HG02763 (cell line): ENCODE measurements around the gene COA6.
"Not testable (repeated sequence)": the region's sequence is repeated elsewhere in the genome, so short reads cannot be mapped to it uniquely, and the experiment has no call there.

Source experiments
- ATAC-seq: cut with Tn5 transposase; IDR thresholded peaks from one replicate; pipeline ENCODE4 v1.9.1; 2021; ENCODE audit warnings: mild to moderate bottlenecking, moderate library complexity; ENCODE audit not compliant: unreplicated experiment

Gene COA6

GRCh38 chr1:234369033-234369430, 4.2 kb upstream of the COA6 start:
- ATAC-seq = no peak

GRCh38 chr1:234369784-234370183, 3.5 kb upstream of the COA6 start:
- no peak for ATAC-seq

- no peak for ATAC-seq
These were observed 1.8 kb upstream of the COA6 start for GRCh38 chr1:234371414-234371813.

DNA sequence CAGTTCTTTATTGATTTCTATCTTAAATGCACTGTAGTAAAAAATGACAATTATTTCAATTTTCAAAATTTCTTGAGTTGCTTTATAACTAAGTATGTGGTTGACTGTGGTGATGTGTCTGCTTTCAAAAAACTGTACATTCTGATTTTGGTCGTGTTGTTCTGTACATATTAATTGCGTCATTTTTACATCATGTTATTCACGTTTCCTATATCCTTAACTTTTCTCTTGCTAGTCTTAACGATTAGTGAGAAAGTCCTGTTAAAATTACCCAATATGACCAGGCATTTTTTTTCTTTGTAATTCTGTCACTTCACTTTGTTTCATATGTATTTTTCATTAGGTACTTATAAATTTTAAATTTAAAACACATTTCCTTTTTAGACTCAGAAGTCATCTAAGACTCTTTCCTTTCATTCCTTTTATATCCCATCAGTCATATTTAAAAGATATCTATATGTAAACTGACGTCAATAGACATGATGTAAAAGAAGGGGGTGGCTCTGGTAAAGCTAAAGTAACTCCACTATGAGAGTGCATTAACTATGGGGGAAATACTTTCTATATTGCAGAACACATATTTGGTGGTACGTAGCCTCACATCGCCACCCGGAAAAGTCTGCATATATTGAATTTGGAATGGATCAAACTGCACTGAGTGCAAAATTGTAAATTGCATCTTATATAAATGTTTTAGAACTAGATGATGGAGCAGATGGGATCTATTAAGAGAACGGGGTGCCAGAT, 1.1 kb upstream of the COA6 start:
- no peak for ATAC-seq

DNA sequence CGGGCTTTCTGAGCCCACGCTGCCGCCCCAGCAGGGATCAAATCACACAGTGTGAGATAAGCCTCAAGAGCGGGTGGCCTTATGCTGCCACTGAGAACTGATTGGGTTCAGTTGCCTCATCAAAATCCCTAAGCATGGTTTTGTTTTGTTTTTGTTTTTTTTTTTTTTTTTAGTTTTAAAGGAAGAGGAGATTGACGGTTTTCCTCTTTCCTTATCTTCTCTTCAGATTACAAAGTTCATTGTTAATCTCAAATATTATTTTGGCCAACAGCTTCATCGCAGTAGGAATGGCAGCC, 651 bp downstream of the COA6 start:
- ATAC-seq = no peak

- no peak for ATAC-seq
These were observed 2.4 kb downstream of the COA6 start for GRCh38 chr1:234375672-234376071.

- not testable (repeated sequence) for ATAC-seq
These were observed 6.4 kb downstream of the COA6 start for GRCh38 chr1:234379591-234380109.

DNA sequence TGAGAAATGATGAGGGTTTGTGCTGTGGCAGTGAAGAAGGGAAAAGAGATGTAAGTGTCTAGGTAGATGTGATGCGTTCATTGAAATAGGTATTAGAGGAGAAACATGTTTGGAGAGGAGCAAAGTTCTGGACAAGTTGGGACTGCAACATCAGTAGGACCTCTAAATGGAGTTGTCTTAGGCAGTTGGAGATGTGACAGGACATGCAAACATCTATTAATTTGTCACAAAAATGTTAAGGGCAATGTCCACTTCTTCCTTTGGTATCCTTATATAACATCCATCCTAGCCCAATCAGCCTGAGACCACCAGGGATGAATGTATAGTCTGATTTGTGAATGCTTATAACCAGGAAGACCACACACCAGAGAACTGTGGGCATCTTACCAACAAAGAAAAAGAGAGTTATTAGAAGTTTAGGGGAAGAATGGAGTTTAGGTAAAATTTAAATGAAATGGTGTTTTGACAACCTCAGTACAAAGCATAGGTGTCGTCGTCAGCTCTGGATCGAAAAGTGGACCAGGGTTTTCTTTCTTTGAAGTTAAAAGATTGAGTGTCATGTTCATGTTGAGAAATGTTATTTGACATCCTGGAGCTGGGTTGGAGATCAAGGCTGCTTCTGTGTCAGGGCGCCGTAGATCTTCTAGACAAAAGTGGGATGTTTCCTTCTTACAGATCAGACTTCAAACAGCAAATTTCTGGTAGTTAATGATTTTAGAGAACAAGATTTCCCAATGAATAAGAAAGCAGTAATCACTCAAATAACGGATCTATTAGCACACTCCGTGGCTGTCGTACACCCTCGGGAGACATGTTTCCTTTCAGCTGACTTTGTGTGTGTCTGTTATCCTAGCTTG, 8.7 kb downstream of the COA6 start:
- ATAC-seq = no peak

GRCh38 chr1:234386122-234386521, 12.9 kb downstream of the COA6 start:
- ATAC-seq = no peak

- no peak for ATAC-seq
These were observed 14.8 kb downstream of the COA6 start for GRCh38 chr1:234388094-234388493.

GRCh38 chr1:234393190-234393589, 19.9 kb downstream of the COA6 start:
- no peak for ATAC-seq

- ATAC-seq = no peak
These were observed 22.0 kb downstream of the COA6 start for GRCh38 chr1:234395297-234395696.

- no peak for ATAC-seq
These were observed 22.8 kb downstream of the COA6 start for GRCh38 chr1:234396092-234396491.

- ATAC-seq = no peak
These were observed 23.6 kb downstream of the COA6 start for GRCh38 chr1:234396871-234397270.

DNA sequence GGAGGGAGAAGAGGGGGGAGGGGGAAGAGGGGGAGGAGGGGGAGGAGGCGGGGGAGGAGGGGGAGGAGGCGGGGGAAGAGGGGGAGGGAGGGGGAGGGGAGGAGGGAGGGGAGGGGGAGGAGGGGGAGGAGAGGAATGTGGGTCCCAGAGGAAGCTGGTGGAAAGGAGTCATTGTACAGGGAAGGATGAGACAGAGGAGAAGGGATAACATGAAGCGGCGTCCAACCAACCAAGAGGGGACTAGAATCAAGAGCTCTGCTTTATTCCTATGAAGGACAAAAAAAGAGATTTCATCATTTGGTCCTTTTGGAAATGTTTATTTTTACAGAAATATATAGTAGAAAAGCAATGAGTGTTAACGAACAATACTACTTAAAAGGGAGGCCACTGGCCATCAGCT, 24.5 kb downstream of the COA6 start:
- ATAC-seq = no peak

- peak; percentile 45 for ATAC-seq
These were observed 25.7 kb downstream of the COA6 start for GRCh38 chr1:234398849-234399381.

DNA sequence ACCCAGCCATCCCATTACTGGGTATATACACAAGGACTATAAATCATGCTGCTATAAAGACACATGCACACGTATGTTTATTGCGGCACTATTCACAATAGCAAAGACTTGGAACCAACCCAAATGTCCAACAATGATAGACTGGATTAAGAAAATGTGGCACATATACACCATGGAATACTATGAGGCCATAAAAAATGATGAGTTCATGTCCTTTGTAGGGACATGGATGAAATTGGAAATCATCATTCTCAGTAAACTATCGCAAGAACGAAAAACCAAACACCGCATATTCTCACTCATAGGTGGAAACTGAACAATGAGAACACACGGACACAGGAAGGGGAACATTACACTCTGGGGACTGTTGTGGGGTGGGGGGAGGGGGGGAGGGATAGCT, 26.3 kb downstream of the COA6 start:
- ATAC-seq = not testable (repeated sequence)

DNA sequence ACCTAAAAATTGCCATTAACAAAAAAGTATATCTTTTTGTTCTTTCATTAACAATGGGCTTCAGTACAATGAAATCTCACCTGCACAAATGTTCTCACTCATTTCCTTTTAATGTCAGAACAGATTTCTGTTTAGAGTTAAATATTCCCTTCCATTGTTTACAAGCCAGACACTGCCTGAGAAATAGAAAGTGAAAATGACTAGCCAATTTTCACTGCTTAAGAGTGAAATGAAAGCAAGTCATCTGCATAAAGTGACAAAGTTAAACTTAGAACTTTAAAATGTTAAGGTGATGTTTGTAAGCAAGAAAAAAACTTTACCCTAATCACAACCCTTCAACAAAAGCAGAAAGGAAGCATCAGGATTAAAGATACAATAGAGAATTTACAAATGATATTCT, 27.5 kb downstream of the COA6 start:
- ATAC-seq = peak; percentile 43

- no peak for ATAC-seq
These were observed 28.4 kb downstream of the COA6 start for GRCh38 chr1:234401658-234402057.

- no peak for ATAC-seq
These were observed 29.7 kb downstream of the COA6 start for GRCh38 chr1:234402939-234403338.

- no peak for ATAC-seq
These were observed 32.4 kb downstream of the COA6 start for GRCh38 chr1:234405676-234406075.

GRCh38 chr1:234406871-234407270, 33.6 kb downstream of the COA6 start:
- no peak for ATAC-seq
